ENCODE measurements around the gene TTC19. TPM values are rescaled to one million over a fixed set of nuclear protein-coding genes. Genes with fewer than 3 reads are reported as not detected.

TTC19 gene
- total and polyA plus RNA-seq, 2 donors (not counting 3 experiments of a cell fraction or from before 2014, with no cell fraction given): 7.8 to 32.8 TPM

GRCh38 chr17:16066125-16066524, 66.5 kb downstream of the TTC19 start:
- H3K36me3 ChIP-seq (ENCODE audit: control insufficient read depth in 2 of 2, extremely low read depth in 1 of 2, insufficient read depth in 2 of 2, low read length in 2 of 2): peaks cover 25 to 30% of the 10 kb centered on the region in 2 experiments

More at GRCh38 chr17:16066125-16066524, 66.5 kb downstream of the TTC19 start:
- Histone ChIP-seq H3K9me1 (replicated peaks; ENCODE audit: control insufficient read depth, extremely low read depth, insufficient read depth, low read length) (no peaks in the 10 kb centered on the region), H3K79me2 (ENCODE audit: control insufficient read depth, insufficient read depth, low read length) (no peaks in the 10 kb centered on the region), H3K4me1 (ENCODE audit: control insufficient read depth, extremely low read depth, insufficient read depth, low read length) (no peaks in the 10 kb centered on the region), H3K9me3 (replicated peaks; ENCODE audit: control insufficient read depth, insufficient read depth, low read length) (no peaks in the 10 kb centered on the region), H3K4me3 (replicated peaks in 1 of 3; ENCODE audit: insufficient read depth in 1 of 3, low read depth in 1 of 3, low read length in 3 of 3) (no peak overlapping the region), H2AFZ (ENCODE audit: low read depth, low read length) (no peak overlapping the region), H3K4me2 (ENCODE audit: insufficient read depth, low read length) (no peak overlapping the region), H4K20me1 (replicated peaks; ENCODE audit: control insufficient read depth, extremely low read depth, insufficient read depth, low read length) (no peaks in the 10 kb centered on the region), H3K27ac (ENCODE audit: insufficient read depth, low read depth, low read length) (no peak overlapping the region), H3K27me3 (ENCODE audit: control insufficient read depth in 2 of 2, insufficient read depth in 2 of 2, low read length in 2 of 2) (no peaks in the 10 kb centered on the region), H3K9ac (replicated peaks; ENCODE audit: extremely low read depth, insufficient read depth, low read length) (no peak overlapping the region)
- DNase-seq (ENCODE audit: low read depth, low spot score) (no peak), FAIRE-seq (no peak)
- ChIA-PET POLR2A (no interaction called here), CTCF (no interaction called here)
- TF ChIP-seq EZH2 (IDR thresholded peaks at IDR 0.05; ENCODE audit: borderline replicate concordance, low read depth, low read length, severe bottlenecking): no peak
- no peak for TF ChIP-seq JUN (IDR thresholded peaks at IDR 0.05; ENCODE audit: borderline replicate concordance, insufficient read depth, insufficient read length, low read depth)
- no peak for TF ChIP-seq GATA2 (IDR thresholded peaks at IDR 0.05; ENCODE audit: insufficient read depth, insufficient read length, low read depth, low read length)
- TF ChIP-seq POLR2AphosphoS5 (IDR thresholded peaks at IDR 0.05; ENCODE audit: insufficient read depth, low read depth, low read length): no peak
- TF ChIP-seq POLR2A (IDR thresholded peaks at IDR 0.05; ENCODE audit: low read depth, low read length): no peak
- TF ChIP-seq FOS (IDR thresholded peaks at IDR 0.05; ENCODE audit: borderline replicate concordance, insufficient read depth, low read length): no peak
- TF ChIP-seq CTCF (IDR thresholded peaks at IDR 0.05; ENCODE audit: extremely low read depth in 1 of 2, insufficient read depth in 1 of 2, low read depth in 1 of 2, low read length in 2 of 2): no peak
- no peak for TF ChIP-seq MYC (IDR thresholded peaks at IDR 0.05; ENCODE audit: low read depth, low read length)
- TF ChIP-seq MAX (IDR thresholded peaks at IDR 0.05; ENCODE audit: insufficient read depth, insufficient read length): no peak
- intact Hi-C loops (cut with micrococcal nuclease) (no loop called here), dilution Hi-C loops (cut with MboI; ENCODE audit: extremely low pct_ligation_motif_present, low sequenced_read_pairs) (no loop called here)
- BruUV-seq (replicated peaks): no TSS peak

Data from endothelial cell of umbilical vein (primary cell).